Right lobe of liver (tissue), 4 donors: ENCODE data around the gene MOB3B.

ENCODE experiments used
- CTCF ChIP-seq, 4 donors: fragments of 200-600 bp in 3 of 4; fragments of 450-650 bp in 1 of 4; IDR thresholded peaks; one replicate each; pipeline versions ENCODE4 v1.5.1 to v1.8.0; 2016 to 2022; ENCODE audit warnings: antibody characterized with exemption in 4 of 4, mild to moderate bottlenecking in 2 of 4
- POLR2A ChIP-seq: fragments of 450-650 bp; IDR thresholded peaks from one replicate; pipeline ENCODE4 v1.6.1; 2017; ENCODE audit warnings: antibody characterized with exemption, mild to moderate bottlenecking
- donor health status: DM: no; HTN: no; CAD: no.
- donor health status: DM: no; HTN: no; CAD: no.
- donor health status: DM: no; HTN: yes; CAD: no.

- TF ChIP-seq CTCF (IDR thresholded peaks at IDR 0.05) (no peak), POLR2A (no peak)
These were observed 145.2 kb downstream of the MOB3B start for GRCh38 chr9:27384262-27385014.
